ENCODE measurements around the gene ACY1. TPM values are rescaled to one million over a fixed set of nuclear protein-coding genes. Genes with fewer than 3 reads are reported as not detected.
"Not testable (repeated sequence)": the region's sequence is repeated elsewhere in the genome, so short reads cannot be mapped to it uniquely, and the experiment has no call there.

Gene ACY1
- total RNA-seq, 1 donor = 38.0 TPM

- DNase-seq (ENCODE audit: low read depth in 2 of 3, low spot score in 2 of 3) = no peak
Observed at GRCh38 chr3:52023101-52023770, 39.9 kb downstream of the ACY1 start.

DNA sequence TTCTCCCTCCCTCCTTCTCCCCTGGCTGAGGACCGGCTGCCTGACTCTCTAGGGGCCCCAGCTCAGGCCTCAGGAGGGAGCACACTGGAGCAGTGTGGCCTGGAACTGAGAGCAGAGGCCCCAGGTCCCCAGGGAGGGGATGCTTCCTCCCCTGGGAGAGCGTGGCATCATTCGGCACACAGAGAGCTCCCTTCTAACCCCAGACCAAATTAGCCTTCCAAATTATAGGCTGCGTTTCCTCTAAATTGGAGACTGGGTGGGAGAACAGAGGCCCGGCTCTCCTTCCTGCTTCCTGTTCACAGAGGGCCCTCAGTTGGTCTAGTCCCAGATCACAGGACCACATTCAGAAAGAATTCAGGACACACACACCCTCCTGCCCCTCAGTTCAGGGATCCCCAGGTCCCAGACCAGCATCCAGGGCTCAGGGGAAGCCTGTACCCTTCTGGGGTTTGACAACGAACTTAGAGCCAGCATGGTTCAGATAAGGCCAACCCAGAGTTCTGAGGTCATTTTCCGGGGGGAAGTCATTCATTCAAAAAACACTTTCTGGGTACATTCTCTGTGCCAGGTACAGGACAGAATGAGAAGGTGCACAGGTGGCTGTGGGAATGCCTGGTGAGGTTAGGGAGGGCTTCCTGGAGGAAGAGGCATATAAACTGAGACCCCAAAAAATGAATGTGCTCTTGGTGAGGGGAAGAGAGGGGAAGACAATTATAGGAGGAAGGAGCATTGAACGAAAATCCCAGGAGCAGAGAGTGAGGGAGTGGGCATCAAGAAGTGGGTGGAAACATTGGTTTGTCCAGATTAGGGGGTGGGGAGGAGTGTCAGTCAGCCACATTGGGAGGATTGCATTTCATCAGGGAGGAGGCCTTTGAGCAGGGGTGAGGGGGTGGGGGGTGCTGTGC, 40.8 kb downstream of the ACY1 start:
- no peak for DNase-seq (ENCODE audit: low read depth in 2 of 3, low spot score in 2 of 3)

- DNase-seq (ENCODE audit: low read depth in 2 of 3, low spot score in 2 of 3) = no peak
Observed at GRCh38 chr3:52024765-52025452, 41.6 kb downstream of the ACY1 start.

GRCh38 chr3:52025453-52025852, 42.1 kb downstream of the ACY1 start:
- DNase-seq (ENCODE audit: low read depth in 2 of 3, low spot score in 2 of 3) = no peak

DNA sequence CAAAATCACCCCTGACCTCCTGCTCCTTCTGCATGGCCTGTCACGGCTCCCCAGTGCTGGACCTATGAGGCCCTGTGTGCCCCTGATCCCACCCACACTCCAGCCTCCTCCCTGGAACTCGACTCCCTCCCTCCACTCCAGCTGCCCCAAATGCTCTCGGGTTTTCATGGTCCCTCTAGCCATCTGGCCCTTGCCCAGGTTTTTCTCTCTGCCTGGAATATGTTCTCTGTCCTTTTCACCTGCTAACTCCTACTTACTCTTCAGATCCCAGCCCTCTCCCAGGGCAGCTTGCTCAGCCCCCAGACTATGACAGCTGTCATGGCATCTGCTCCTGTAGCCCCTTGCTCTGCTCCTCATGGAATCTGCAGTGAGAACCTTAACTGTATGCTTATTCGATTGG, 42.7 kb downstream of the ACY1 start:
- DNase-seq (ENCODE audit: low read depth in 2 of 3, low spot score in 2 of 3) = no peak

- no peak for DNase-seq (ENCODE audit: low read depth in 2 of 3, low spot score in 2 of 3)
Observed at GRCh38 chr3:52028572-52028971, 45.2 kb downstream of the ACY1 start.

GRCh38 chr3:52029053-52029452, 45.7 kb downstream of the ACY1 start:
- DNase-seq (ENCODE audit: low read depth in 2 of 3, low spot score in 2 of 3) = no peak

- no peak for DNase-seq (ENCODE audit: low read depth in 2 of 3, low spot score in 2 of 3)
Observed at GRCh38 chr3:52029535-52029934, 46.2 kb downstream of the ACY1 start.

- no peak for DNase-seq (ENCODE audit: low read depth in 2 of 3, low spot score in 2 of 3)
Observed at GRCh38 chr3:52030714-52031310, 47.5 kb downstream of the ACY1 start.

DNA sequence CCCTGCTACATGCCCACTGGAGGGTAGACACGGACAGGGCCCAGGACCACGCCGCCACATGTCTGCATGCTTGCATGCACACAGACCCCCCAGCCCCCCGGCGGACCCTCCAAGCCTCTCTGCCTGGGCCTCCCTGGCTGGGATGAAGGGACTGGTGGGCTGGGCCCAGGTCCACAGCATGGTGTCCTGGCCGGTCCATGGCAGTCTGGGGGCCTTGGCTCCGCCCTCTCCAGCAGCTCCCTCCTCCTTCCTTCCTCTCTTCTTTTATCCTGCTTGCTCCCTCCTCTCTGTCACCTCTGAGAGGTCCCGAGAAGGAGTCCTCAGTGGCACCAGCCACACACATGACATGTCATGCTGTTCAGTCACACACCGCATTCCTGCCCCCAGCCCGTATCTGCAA, 48.6 kb downstream of the ACY1 start:
- DNase-seq (ENCODE audit: low read depth in 2 of 3, low spot score in 2 of 3) = no peak

DNA sequence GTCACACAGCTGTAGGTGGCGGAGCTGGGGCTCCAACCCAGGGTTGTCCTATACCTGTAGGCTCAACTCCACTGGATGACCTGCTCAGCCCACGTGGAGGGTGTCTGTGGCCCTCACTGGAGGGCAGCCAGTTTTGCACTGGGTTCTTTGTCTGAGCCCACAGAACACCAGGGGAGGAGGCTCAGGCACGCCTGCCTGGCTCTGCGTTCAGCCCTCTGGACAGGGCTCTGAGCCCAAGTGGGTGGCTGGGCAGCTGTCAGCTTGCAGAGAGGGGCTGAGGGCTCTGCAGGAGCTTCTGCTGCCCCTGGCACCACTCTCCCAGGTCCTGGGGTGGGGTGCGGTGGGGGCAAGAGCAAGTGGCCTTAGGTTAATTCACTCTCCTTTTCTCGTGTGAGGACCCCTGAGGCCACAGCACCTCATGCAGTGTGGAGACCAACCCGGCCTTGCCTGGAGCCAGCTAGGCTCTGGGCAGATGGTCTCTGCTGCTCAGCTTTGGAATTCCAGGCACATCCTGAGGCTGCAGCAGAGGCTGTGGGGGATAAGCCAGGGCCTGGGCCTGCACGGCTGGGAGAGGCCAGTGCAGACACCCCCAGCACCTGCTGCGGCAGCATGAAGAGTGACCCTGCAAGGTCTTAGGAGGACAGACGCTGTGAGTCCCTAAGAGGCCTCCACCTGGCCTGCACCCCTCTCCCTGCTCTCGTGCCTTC, 49.5 kb downstream of the ACY1 start:
- no peak for DNase-seq (ENCODE audit: low read depth in 2 of 3, low spot score in 2 of 3)

DNA sequence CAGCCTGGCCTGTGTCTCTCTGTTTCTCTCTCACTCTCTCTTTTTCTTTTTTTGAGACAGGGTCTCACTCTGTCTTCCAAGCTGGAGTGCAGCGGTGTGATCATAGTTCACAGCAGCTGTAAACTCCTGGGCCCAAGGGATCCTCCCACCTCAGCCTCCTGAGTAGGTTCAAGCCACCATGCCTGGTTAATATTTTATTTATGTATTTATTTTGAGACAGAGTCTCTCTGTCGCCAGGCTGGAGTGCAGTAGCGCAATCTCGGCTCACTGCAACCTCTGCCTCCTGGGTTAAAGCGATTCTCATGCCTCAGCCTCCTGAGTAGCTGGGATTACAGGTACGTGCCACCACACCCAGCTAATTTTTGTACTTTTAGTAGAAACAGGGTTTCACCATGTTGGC, 50.4 kb downstream of the ACY1 start:
- DNase-seq (ENCODE audit: low read depth in 2 of 3, low spot score in 2 of 3) = not testable (repeated sequence)

GRCh38 chr3:52034212-52034611, 50.9 kb downstream of the ACY1 start:
- no peak for DNase-seq (ENCODE audit: low read depth in 2 of 3, low spot score in 2 of 3)

DNA sequence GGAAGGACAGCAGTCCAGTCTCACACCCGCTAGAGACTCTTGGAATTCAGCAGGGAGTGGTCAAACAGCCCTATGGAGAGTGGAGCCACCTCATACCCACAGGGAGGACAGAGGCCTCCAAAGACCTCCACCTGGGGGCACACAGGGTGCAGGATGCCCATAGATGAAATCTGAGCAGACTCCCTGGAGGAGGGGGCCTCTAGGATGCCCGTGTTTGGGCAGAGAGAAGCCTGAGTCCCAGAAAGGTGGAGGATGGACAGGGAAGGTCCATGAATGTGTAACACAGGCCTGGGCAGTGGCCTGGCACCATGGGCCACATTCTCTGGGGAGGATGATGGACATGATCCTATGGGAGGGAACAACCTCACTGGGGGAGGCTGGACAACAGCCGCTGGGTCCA, 51.3 kb downstream of the ACY1 start:
- DNase-seq (ENCODE audit: low read depth in 2 of 3, low spot score in 2 of 3) = no peak

DNA sequence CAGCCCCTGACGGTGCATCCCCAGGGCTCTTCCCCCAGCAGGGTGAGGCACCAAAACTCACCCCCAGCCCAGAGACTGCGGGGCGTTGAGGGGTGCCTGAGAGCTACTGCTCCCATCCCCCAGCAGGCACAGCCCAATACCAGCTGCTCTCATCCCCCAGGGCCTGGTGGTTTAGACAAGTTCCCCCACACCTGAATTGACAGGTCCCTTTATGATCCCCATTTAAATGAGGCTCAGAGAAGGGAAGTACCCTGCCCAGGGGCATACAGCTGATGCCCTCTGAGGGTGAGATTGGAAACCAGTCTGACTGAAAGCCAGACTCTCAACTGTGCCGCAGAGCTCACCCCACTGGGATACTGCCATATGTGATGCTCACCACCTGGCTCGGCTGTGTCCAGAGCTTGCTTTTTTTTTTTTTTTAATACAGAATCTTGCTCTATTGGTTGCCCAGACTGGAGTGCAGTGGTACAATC, 52.9 kb downstream of the ACY1 start:
- no peak for DNase-seq (ENCODE audit: low read depth in 2 of 3, low spot score in 2 of 3)

DNA sequence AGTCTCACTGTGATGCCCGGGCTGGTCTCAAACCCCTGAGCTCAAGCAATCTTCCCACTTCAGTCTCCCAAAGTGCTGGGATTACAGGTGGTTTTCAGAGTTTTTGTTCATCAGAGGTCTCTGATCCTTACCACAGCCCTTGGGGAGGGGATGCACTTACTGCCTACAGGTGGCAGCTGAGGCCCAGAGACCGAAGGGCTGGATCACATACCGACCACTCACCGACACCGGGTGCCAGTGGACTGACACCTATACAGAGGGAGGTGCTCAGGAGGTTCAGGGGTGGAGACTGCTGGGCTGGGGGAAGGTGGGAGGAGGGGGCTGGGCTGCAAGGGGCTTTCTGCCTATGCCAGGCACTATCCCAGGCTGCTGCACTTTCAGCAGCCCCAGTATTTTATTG, 53.5 kb downstream of the ACY1 start:
- peak in 1 of 3 donors; percentile 26 for DNase-seq (ENCODE audit: low read depth in 2 of 3, low spot score in 2 of 3)

- DNase-seq (ENCODE audit: low read depth in 2 of 3, low spot score in 2 of 3) = no peak
Observed at GRCh38 chr3:52037291-52037690, 54.0 kb downstream of the ACY1 start.

DNA sequence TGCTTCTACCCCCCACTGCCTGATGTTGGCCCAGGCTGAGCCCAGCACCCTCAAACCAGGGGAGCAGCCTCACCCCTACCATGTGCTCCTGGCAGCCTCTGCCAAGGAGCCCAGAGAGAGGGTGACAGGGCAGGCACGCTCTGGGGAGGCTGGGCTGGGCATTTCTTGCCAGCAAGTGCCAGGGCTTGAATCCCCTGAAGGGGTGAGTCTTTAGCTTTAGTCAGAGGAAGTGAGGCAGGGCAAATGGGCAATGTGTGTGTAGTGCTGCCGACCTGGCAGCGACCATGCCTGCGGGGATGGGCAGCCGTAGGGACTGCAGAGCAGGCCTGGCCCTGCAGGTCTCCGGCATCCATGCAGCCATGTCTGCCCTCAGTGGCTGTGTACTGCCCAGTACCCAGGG, 54.9 kb downstream of the ACY1 start:
- DNase-seq (ENCODE audit: low read depth in 2 of 3, low spot score in 2 of 3) = no peak

All from hematopoietic multipotent progenitor cell (in vitro differentiated cells).